Muscle layer of duodenum (tissue), 2 donors: ENCODE results near the gene SLC16A8.

Source experiments
- H3K27ac ChIP-seq: one replicate; pipeline ENCODE4 v1.7.0; 2013; ENCODE audit warnings: mild to moderate bottlenecking, low read length
- H3K27me3 ChIP-seq: one replicate; pipeline ENCODE4 v1.7.0; 2013; ENCODE audit warnings: low read depth, mild to moderate bottlenecking, control low read depth, low read length
- H3K36me3 ChIP-seq, 2 donors: one replicate each; pipeline ENCODE4 v1.7.0; 2013; ENCODE audit warnings: low read length in 2 of 2, control low read depth in 1 of 2, mild to moderate bottlenecking in 1 of 2; ENCODE audit not compliant: insufficient read depth in 2 of 2, control insufficient read depth in 1 of 2
- H3K4me1 ChIP-seq, 2 donors: one replicate each; pipeline ENCODE4 v1.7.0; 2013; ENCODE audit warnings: low read length in 2 of 2, mild to moderate bottlenecking in 2 of 2, control low read depth in 1 of 2, moderate library complexity in 1 of 2; ENCODE audit not compliant: insufficient read depth in 2 of 2, control insufficient read depth in 1 of 2
- H3K4me3 ChIP-seq, 2 donors: one replicate each; pipeline ENCODE4 v1.7.0; 2013; ENCODE audit warnings: low read length in 2 of 2, low read depth in 1 of 2, mild to moderate bottlenecking in 1 of 2
- H3K9me3 ChIP-seq, 2 donors: one replicate each; pipeline ENCODE4 v1.7.0; 2013; ENCODE audit warnings: low read length in 2 of 2, control low read depth in 1 of 2, mild to moderate bottlenecking in 1 of 2; ENCODE audit not compliant: control insufficient read depth in 1 of 2
- donor health status: healthy.

Gene SLC16A8

GRCh38 chr22:38097557-38098409 lies 13.8 kb upstream of the SLC16A8 start:
- Histone ChIP-seq H3K27ac (no peak overlapping the region), H3K27me3 (no peaks in the 10 kb centered on the region), H3K4me1 (peaks cover 0 to 4% of the 10 kb centered on the region in 2 donors), H3K9me3 (no peaks in the 10 kb centered on the region), H3K36me3 (peaks cover 0 to 5% of the 10 kb centered on the region in 2 donors), H3K4me3 (no peak overlapping the region)

- Histone ChIP-seq H3K9me3 (no peaks in the 10 kb centered on the region), H3K4me1 (peaks cover 0 to 4% of the 10 kb centered on the region in 2 donors), H3K27me3 (no peaks in the 10 kb centered on the region), H3K4me3 (no peak overlapping the region), H3K36me3 (peaks cover 0 to 5% of the 10 kb centered on the region in 2 donors), H3K27ac (no peak overlapping the region)
Measured at GRCh38 chr22:38097058-38097457, 13.1 kb upstream of the SLC16A8 start.

GRCh38 chr22:38089474-38089851 lies 5.5 kb upstream of the SLC16A8 start:
- H3K4me1 ChIP-seq = peaks cover 0 to 6% of the 10 kb centered on the region in 2 donors
- peaks cover 3% of the 10 kb centered on the region for H3K27me3 ChIP-seq
- H3K36me3 ChIP-seq = no peaks in the 10 kb centered on the region
- no peaks in the 10 kb centered on the region for H3K9me3 ChIP-seq
- H3K27ac ChIP-seq = no peak overlapping the region
- no peak overlapping the region for H3K4me3 ChIP-seq

- H3K36me3 ChIP-seq = no peaks in the 10 kb centered on the region
- no peak overlapping the region for H3K27ac ChIP-seq
- peaks cover 0 to 6% of the 10 kb centered on the region in 2 donors for H3K4me1 ChIP-seq
- H3K27me3 ChIP-seq = peaks cover 3% of the 10 kb centered on the region
- H3K4me3 ChIP-seq = peak overlapping the region in 1 of 2 donors; percentile 52
- no peaks in the 10 kb centered on the region for H3K9me3 ChIP-seq
Measured at GRCh38 chr22:38088629-38089473, 4.9 kb upstream of the SLC16A8 start.

- no peaks in the 10 kb centered on the region for H3K36me3 ChIP-seq
- peaks cover 0 to 6% of the 10 kb centered on the region in 2 donors for H3K4me1 ChIP-seq
- H3K4me3 ChIP-seq = no peak overlapping the region
- H3K9me3 ChIP-seq = no peaks in the 10 kb centered on the region
- no peak overlapping the region for H3K27ac ChIP-seq
- peaks cover 5% of the 10 kb centered on the region for H3K27me3 ChIP-seq
Measured at GRCh38 chr22:38087855-38088254, 3.9 kb upstream of the SLC16A8 start.

GRCh38 chr22:38086942-38087341 lies 3.0 kb upstream of the SLC16A8 start:
- Histone ChIP-seq H3K36me3 (no peaks in the 10 kb centered on the region), H3K9me3 (no peaks in the 10 kb centered on the region), H3K27me3 (peaks cover 12% of the 10 kb centered on the region), H3K27ac (no peak overlapping the region), H3K4me3 (no peak overlapping the region), H3K4me1 (peaks cover 0 to 15% of the 10 kb centered on the region in 2 donors)

- Histone ChIP-seq H3K27me3 (peaks cover 15% of the 10 kb centered on the region), H3K4me1 (peaks cover 0 to 22% of the 10 kb centered on the region in 2 donors), H3K9me3 (no peaks in the 10 kb centered on the region), H3K36me3 (no peaks in the 10 kb centered on the region), H3K4me3 (no peak overlapping the region), H3K27ac (no peak overlapping the region)
Measured at GRCh38 chr22:38086001-38086845, 2.2 kb upstream of the SLC16A8 start.

- H3K27me3 ChIP-seq = peaks cover 18% of the 10 kb centered on the region
Measured at GRCh38 chr22:38085501-38085900, 1.5 kb upstream of the SLC16A8 start.

GRCh38 chr22:38085056-38085455 lies 1.1 kb upstream of the SLC16A8 start:
- no peak overlapping the region for H3K27ac ChIP-seq
- no peak overlapping the region for H3K4me3 ChIP-seq
- H3K27me3 ChIP-seq = peaks cover 21% of the 10 kb centered on the region
- no peaks in the 10 kb centered on the region for H3K9me3 ChIP-seq
- H3K36me3 ChIP-seq = no peaks in the 10 kb centered on the region
- peaks cover 0 to 28% of the 10 kb centered on the region in 2 donors for H3K4me1 ChIP-seq

More at GRCh38 chr22:38085501-38085900, 1.5 kb upstream of the SLC16A8 start:
- Histone ChIP-seq H3K4me3 (no peak overlapping the region), H3K36me3 (no peaks in the 10 kb centered on the region), H3K27ac (no peak overlapping the region), H3K4me1 (peaks cover 0 to 28% of the 10 kb centered on the region in 2 donors), H3K9me3 (no peaks in the 10 kb centered on the region)

GRCh38 chr22:38082986-38083710 lies 836 bp downstream of the SLC16A8 start:
- no peaks in the 10 kb centered on the region for H3K36me3 ChIP-seq
- H3K4me3 ChIP-seq = no peak overlapping the region
- H3K4me1 ChIP-seq = peaks cover 0 to 23% of the 10 kb centered on the region in 2 donors
- H3K9me3 ChIP-seq = no peaks in the 10 kb centered on the region
- peaks cover 21% of the 10 kb centered on the region for H3K27me3 ChIP-seq
- no peak overlapping the region for H3K27ac ChIP-seq
